Right lobe of liver (tissue), 6 donors: ENCODE results near the gene SEMA4G. TPM values are rescaled to one million over a fixed set of nuclear protein-coding genes. Genes with fewer than 3 reads are reported as not detected.
A peak's percentile ranks its signal among the peaks of the same experiment; 100 is the strongest.

Source experiments
- ATAC-seq, 4 donors: fragments of 200-7000 bp; cut with Tn5 transposase; one replicate each; pipeline ENCODE4 v1.9.1; 2020; ENCODE audit warnings: mild to moderate bottlenecking in 4 of 4, moderate library complexity in 4 of 4
- DNase-seq, 3 donors: peaks; one replicate each; pipeline ENCODE4 v3.0.0-alpha.2; 2020
- H3K27ac ChIP-seq, 3 donors: fragments of 200-600 bp; one replicate each; pipeline ENCODE4 v1.8.0; 2022
- H3K27me3 ChIP-seq, 2 donors: fragments of 200-600 bp; one replicate each; pipeline ENCODE4 v1.8.0; 2022
- H3K36me3 ChIP-seq, 4 donors: fragments of 200-600 bp; sonication (generic) in 1 of 4; one replicate each; pipeline versions ENCODE4 v1.5.1 to v1.8.0; 2017 to 2022; ENCODE audit warnings: control low read depth in 1 of 4
- H3K4me1 ChIP-seq, 4 donors: fragments of 200-600 bp; sonication (generic) in 1 of 4; one replicate each; pipeline versions ENCODE4 v1.5.1 to v1.8.0; 2017 to 2022; ENCODE audit warnings: control low read depth in 1 of 4
- H3K4me3 ChIP-seq, 3 donors: fragments of 200-600 bp; one replicate each; pipeline ENCODE4 v1.8.0; 2022
- H3K9me3 ChIP-seq, 4 donors: fragments of 200-600 bp; sonication (generic) in 1 of 4; one replicate each; pipeline versions ENCODE4 v1.5.1 to v1.8.0; 2017 to 2022; ENCODE audit warnings: control low read depth in 1 of 4
- CTCF ChIP-seq, 4 donors: fragments of 200-600 bp in 3 of 4; fragments of 450-650 bp in 1 of 4; IDR thresholded peaks; one replicate each; pipeline versions ENCODE4 v1.5.1 to v1.8.0; 2016 to 2022; ENCODE audit warnings: antibody characterized with exemption in 4 of 4, mild to moderate bottlenecking in 2 of 4
- POLR2A ChIP-seq: fragments of 450-650 bp; IDR thresholded peaks from one replicate; pipeline ENCODE4 v1.6.1; 2017; ENCODE audit warnings: antibody characterized with exemption, mild to moderate bottlenecking
- WGBS: methylation state at CpG from one replicate; pipeline ENCODE4 v1.1.6; 2018; ENCODE audit warnings: low coverage, low lambda C conversion rate; ENCODE audit not compliant: insufficient coverage; ENCODE audit errors: missing lambda C conversion rate; 5-methylcytosine and 5-hydroxymethylcytosine counted together
- intact Hi-C, 2 donors: fragments of 100-400 bp; cut with DNase I; formaldehyde crosslinking; loops; one replicate each; pipeline versions ENCODE4 v1.11.2 to v1.14.1; 2022
- total RNA-seq, 6 experiments: library from RNA; depleted of rRNA in 2 of 6; stranded (reverse); fragments of >200 nt in 2 of 6; fragmentation: NEBNext Ultra II Directional in 3 of 6; extraction: Animal tissue kit (Norgen Biotek cat#: 25700) in 3 of 6; gene quantifications; one replicate each; pipeline versions ENCODE4 v1.1.0 to v1.2.4, GENCODE V29; 2016 to 2023
- donor health status: DM: no; HTN: yes; CAD: no.
- donor health status: DM: no; HTN: no; CAD: no.
- donor health status: DM: no; HTN: no; CAD: no.
- donor health status: DM: no; HTN: yes; CAD: no.
- donor health status: DM: no; HTN: yes; CAD: no.

Gene SEMA4G
- total RNA-seq, 6 experiments from 2014 or later = 24.7 to 129 (median 38.4) TPM

- no peaks in the 10 kb centered on the region for H3K9me3 ChIP-seq
- DNase-seq (peak in 1 of 3 donors; percentile 7), ATAC-seq (no peak)
- no peak overlapping the region for H3K27ac ChIP-seq
- no peaks in the 10 kb centered on the region for H3K4me1 ChIP-seq
- 76% methylated on average over 3 of the region's 13 CpGs for WGBS
- H3K36me3 ChIP-seq = peaks cover 0 to 81% (median 22%) of the 10 kb centered on the region in 4 donors
- intact Hi-C loops = no loop called here
- no peaks in the 10 kb centered on the region for H3K27me3 ChIP-seq
- no peak for TF ChIP-seq POLR2A
- no peak overlapping the region for H3K4me3 ChIP-seq
Measured at GRCh38 chr10:100978121-100978900, 9.0 kb downstream of the SEMA4G start.

- intact Hi-C loops = no loop called here
- H3K27ac ChIP-seq = no peak overlapping the region
Measured at GRCh38 chr10:100978901-100979195, 9.5 kb downstream of the SEMA4G start.

DNA sequence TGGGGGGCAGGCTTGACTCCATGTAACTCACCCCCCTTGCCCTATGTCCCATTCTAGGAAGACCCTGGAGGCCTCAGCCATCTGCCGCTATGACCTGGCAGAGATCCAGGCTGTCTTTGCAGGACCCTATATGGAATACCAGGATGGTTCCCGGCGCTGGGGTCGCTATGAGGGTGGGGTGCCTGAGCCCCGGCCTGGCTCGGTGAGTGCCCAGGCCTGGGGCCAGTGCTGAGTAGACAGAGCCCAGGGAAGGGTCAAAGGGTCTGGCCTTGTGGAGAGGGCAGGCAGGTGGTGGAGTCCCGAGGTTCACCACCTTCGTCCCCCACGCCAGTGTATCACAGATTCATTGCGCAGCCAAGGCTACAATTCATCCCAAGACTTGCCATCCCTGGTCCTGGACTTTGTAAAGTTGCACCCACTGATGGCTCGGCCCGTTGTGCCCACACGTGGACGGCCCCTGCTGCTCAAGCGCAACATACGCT is 10.5 kb downstream of the SEMA4G start:
- DNase-seq (peak in 1 of 3 donors; percentile 49), ATAC-seq (no peak)
- TF ChIP-seq CTCF (IDR thresholded peaks at IDR 0.05) (no peak), POLR2A (no peak)
- Histone ChIP-seq H3K27ac (no peak overlapping the region), H3K27me3 (no peaks in the 10 kb centered on the region), H3K9me3 (no peaks in the 10 kb centered on the region), H3K36me3 (peaks cover 0 to 78% (median 21%) of the 10 kb centered on the region in 4 donors), H3K4me3 (no peak overlapping the region), H3K4me1 (peaks cover 0 to 2% (median 0%) of the 10 kb centered on the region in 4 donors)
- no CpG with 5 or more reads among the region's 16 CpGs for WGBS
- intact Hi-C loops = no loop called here

More at GRCh38 chr10:100978901-100979195, 9.5 kb downstream of the SEMA4G start:
- DNase-seq = peak in 1 of 3 donors; percentile 33
- no peaks in the 10 kb centered on the region for H3K4me1 ChIP-seq
- no peak for ATAC-seq
- H3K4me3 ChIP-seq = no peak overlapping the region
- H3K36me3 ChIP-seq = peaks cover 0 to 80% (median 22%) of the 10 kb centered on the region in 4 donors
- no peak for TF ChIP-seq CTCF (IDR thresholded peaks at IDR 0.05)
- no peak for TF ChIP-seq POLR2A
- no peaks in the 10 kb centered on the region for H3K9me3 ChIP-seq
- no peaks in the 10 kb centered on the region for H3K27me3 ChIP-seq
- 100% methylated on average over 2 of the region's 10 CpGs for WGBS

GRCh38 chr10:100980311-100980710 is 11.0 kb downstream of the SEMA4G start:
- peaks cover 0 to 6% (median 0%) of the 10 kb centered on the region in 4 donors for H3K4me1 ChIP-seq
- intact Hi-C loops = no loop called here
- ATAC-seq = no peak
- TF ChIP-seq CTCF (IDR thresholded peaks at IDR 0.05) (no peak), POLR2A (no peak)
- 71% methylated on average over 1 of the region's 2 CpGs for WGBS
- H3K36me3 ChIP-seq = peaks cover 0 to 74% (median 19%) of the 10 kb centered on the region in 4 donors
- no peak overlapping the region for H3K4me3 ChIP-seq
- H3K27ac ChIP-seq = no peak overlapping the region
- no peaks in the 10 kb centered on the region for H3K9me3 ChIP-seq
- no peaks in the 10 kb centered on the region for H3K27me3 ChIP-seq
- no peak for DNase-seq

GRCh38 chr10:100980711-100981110 is 11.4 kb downstream of the SEMA4G start:
- Histone ChIP-seq H3K27ac (no peak overlapping the region), H3K36me3 (peaks cover 0 to 74% (median 19%) of the 10 kb centered on the region in 4 donors), H3K27me3 (no peaks in the 10 kb centered on the region), H3K4me1 (peaks cover 0 to 10% (median 0%) of the 10 kb centered on the region in 4 donors), H3K4me3 (no peak overlapping the region), H3K9me3 (no peaks in the 10 kb centered on the region)
- DNase-seq (peak in 1 of 3 donors; percentile 39), ATAC-seq (no peak)
- no CpG with 5 or more reads among the region's 7 CpGs for WGBS
- TF ChIP-seq CTCF (IDR thresholded peaks at IDR 0.05) (no peak), POLR2A (no peak)
- intact Hi-C loops = no loop called here
